Stimulated activated CD8-positive, alpha-beta memory T cell treated with anti-CD3 and anti-CD28 coated beads, Interleukin-4, amount 100 ng/mL, for 48 hours (primary cell): Measurements from ENCODE around the gene CEACAM6.
A peak's percentile ranks its signal among the peaks of the same experiment; 100 is the strongest.
"Not testable (repeated sequence)": the region's sequence is repeated elsewhere in the genome, so short reads cannot be mapped to it uniquely, and the experiment has no call there.

Experiments used
- DNase-seq: peaks from one replicate; pipeline ENCODE4 v3.0.0-alpha.2; 2020

CEACAM6 gene

GRCh38 chr19:41748012-41748411 lies 7.3 kb upstream of the CEACAM6 start:
- DNase-seq = no peak

DNA sequence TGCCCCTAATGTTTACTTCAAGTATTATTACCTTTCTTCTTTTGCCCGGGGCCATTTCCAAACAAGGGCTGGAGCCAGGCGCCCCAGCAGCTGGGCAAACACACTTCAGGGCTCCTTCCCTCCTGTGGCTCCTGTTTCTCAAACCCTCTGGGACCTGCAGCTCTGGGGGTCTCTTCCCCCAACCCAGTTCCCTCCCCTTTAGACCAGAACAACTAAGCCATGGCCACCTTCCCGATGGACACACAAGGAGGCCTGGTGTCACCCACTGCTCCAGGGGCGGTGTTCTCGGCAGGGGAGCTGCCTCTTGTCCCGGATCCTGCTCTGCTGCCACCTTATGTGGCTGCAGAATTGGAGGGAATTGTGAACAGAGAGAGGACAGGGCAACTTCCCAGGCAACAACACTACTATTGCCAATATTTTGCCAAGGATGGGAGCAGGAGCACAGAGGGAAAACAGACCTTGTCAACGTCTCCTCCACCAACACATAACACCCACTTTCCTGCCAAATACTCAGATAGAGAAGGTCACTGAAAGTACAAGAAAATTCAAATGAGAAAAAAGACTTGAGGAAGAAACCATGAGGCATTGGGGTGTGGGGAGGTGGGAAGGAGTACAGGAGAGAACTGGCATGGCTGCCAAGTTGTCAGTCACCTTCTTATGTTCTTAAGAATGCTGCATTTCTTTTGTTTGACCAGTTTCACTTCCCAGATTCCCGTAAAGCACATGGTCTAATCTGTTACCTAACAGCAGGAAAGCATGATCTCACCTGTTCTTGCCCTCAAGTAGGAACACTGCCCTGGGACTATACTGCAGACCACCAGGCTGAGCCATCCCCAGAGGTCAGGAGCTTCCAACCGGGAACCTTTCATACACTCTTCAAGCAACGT lies 4.8 kb upstream of the CEACAM6 start:
- DNase-seq = not testable (repeated sequence)

DNA sequence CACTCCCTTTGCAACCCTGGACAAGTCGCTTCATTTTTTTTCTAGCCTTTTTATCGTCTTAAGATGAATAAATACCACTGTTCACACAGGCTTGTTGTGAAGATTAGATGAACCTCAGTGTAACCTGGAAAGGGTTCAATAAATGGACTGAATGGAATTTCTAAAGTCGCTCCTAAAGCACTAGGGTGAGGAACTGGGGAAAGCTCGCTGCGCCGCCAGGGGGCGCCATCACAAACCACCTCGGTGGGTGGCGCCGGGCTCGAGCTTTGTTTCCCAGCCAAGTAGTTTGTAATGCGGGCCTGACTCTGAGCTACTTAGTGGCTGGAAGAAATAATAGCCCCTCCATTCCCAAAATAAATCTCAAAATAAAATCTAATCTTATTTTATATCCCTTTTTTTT lies 2.2 kb upstream of the CEACAM6 start:
- peak; percentile 90 for DNase-seq

DNA sequence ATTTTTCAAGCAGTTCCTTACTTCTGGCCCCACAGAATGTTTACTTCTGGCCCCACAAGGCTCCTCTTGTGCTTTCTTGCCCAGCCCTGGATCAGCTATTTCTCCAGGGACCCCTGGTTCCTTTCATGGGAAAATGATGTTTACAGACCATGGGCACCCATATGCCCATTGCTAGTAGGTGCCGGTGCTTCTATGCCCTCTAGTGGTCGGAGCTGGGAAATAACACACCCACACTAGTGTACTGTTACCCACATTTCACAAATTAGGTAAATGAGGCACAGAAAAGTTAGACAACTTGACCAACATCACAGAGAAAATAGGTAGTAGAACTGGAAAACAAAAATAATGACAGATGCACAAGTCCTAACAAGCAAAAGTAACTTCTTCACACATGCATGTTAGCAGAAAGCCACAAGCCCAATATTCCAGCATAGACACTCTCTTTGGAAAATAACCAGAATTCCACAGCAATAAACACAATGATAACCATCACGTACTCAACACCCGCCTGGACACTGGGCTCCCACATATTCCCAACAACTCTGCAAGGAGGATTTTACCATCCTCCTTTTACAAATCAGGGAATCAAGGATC lies 1.3 kb upstream of the CEACAM6 start:
- DNase-seq = peak; percentile 83

- DNase-seq = no peak
Observed at GRCh38 chr19:41758846-41759245, 3.5 kb downstream of the CEACAM6 start.

DNA sequence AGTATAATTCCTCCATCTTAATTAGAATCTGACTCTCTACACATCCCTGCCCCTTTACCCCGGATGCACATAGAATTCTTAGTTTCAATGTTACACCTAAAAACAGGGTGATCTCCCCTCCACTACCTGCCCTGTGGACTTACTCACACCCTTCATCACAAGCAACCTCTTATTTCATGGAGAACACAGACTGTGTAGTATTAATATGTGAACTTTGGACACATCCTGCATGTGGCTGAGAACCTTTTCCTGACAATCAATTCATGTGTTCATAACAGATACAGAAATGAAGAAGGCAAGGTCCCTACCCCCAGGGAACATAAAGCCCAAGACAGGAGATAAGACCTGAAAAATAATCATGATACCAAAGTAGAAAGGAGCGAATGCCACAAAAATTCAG lies 11.8 kb downstream of the CEACAM6 start:
- DNase-seq = no peak

- not testable (repeated sequence) for DNase-seq
Observed at GRCh38 chr19:41768105-41768504, 12.8 kb downstream of the CEACAM6 start.

DNA sequence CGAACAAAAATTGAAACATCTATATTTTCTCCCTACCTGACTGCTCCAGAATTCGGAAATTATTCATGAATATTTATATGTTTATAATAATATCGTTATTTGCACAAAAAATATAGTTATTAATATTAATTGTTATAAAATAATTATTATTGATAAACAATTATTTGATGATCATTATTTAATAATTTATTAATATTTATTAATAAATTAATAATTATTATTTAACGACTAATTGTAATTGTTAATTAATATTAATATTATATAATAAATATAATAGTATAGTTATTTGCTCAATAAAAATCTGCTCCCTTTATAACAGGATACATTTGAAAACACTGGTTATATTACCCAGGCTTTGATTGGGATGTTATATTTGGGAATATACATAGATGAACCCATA lies 14.3 kb downstream of the CEACAM6 start:
- no peak for DNase-seq

GRCh38 chr19:41771410-41771809 lies 16.1 kb downstream of the CEACAM6 start:
- no peak for DNase-seq

- peak; percentile 63 for DNase-seq
Observed at GRCh38 chr19:41774515-41774980, 19.2 kb downstream of the CEACAM6 start.

GRCh38 chr19:41776700-41777099 lies 21.4 kb downstream of the CEACAM6 start:
- no peak for DNase-seq

DNA sequence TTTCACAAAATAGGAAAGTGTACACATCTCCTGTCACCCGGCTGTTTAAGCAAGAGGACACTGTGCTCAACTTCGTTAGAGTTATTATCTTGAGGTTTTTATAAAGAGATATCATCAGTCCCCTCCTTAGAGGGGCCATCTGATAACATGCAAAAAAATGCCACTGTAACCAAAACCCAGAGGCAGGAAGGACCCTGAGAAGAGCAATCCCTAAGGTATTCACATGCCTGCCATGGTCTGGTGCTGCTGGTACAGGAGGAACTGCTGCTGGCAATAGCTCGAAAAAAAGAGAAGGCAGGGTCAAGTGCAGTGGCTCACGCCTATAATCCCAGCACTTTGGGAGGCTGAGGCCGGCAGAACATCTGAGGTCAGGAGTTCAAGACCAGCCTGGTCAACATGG lies 28.3 kb downstream of the CEACAM6 start:
- no peak for DNase-seq

GRCh38 chr19:41784312-41784711 lies 29.0 kb downstream of the CEACAM6 start:
- no peak for DNase-seq

- no peak for DNase-seq
Observed at GRCh38 chr19:41784743-41785142, 29.4 kb downstream of the CEACAM6 start.

DNA sequence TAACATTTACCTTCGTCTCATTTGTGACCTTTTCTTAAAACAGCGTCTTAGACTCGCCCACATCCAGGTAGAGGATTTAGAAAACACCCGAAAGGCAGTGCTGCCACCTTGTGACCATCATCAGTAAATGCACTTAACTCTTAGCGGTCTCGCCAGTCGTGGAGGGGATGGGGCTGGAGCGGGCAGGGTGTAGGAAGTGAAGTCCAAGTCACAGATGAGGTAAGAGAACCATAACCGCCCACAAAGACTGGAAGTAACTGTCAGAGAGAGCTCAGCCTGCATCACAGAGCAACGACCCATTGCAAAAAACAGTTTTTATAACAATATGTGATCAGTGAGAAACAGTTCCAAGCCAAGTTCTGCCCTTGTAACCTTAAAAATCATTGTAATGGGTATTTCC lies 30.3 kb downstream of the CEACAM6 start:
- peak; percentile 76 for DNase-seq

DNA sequence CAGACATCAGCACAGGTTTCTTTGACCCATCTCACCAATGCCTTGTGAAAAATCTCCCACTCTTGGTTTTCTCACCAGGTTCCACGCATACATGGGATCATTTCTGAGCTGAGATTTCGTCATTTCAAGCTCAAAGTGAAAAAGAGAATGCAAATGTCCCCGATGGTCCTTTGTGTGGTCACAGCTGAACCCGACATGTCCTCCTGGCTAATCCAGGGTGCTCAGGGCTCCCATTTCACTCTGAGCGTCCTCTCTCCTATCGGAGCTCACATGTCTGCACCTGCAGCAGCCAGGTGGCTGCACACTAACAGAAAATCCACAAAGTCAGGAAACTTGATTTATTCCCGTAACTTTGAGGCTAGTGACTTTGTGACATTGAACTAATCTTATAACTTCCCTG lies 31.7 kb downstream of the CEACAM6 start:
- no peak for DNase-seq

- not testable (repeated sequence) for DNase-seq
Observed at GRCh38 chr19:41788518-41788917, 33.2 kb downstream of the CEACAM6 start.

- not testable (repeated sequence) for DNase-seq
Observed at GRCh38 chr19:41789053-41789452, 33.7 kb downstream of the CEACAM6 start.

DNA sequence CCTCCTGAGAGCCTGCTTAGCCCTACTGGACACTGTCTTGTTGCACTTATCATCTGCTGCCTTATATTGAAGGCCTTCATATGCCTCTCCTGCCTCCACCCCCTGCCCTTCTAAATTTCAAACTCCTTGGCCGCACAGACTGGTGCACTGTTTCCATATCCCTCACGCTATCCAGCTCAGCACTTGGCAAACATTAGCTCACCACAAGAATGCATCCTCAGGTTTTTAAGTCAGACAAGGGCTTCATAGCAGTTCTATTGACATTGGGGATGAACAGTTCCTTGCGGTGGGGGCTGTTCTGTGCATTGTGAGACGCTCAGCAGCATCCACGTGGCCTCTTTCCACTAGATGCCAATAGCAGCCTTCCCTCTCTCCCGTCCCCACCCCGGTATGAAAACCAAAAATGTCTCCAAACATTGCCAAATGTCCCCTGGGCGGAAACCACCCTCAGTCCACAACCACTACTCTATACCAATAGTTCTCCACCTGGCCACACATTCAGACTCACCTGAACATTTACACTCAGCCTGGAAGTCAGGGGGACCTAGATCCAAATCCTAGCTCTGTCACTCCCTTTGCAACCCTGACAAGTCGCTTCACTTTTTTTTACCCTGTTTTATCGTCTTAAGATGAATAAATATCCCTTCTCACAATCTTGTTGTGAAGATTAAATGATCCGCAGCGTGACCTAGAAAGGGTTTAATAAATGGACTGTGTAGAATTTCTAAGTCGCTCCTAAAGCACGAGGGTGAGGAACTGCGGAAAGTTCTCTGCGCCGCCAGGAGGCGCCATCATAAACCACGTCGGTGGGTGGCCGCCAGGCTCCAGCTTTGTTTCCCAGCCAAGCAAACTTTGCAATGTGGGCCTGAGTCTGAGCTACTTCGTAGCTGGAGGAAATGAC lies 37.4 kb downstream of the CEACAM6 start:
- peak; percentile 75 for DNase-seq

GRCh38 chr19:41793414-41793727 lies 38.0 kb downstream of the CEACAM6 start:
- DNase-seq = no peak

DNA sequence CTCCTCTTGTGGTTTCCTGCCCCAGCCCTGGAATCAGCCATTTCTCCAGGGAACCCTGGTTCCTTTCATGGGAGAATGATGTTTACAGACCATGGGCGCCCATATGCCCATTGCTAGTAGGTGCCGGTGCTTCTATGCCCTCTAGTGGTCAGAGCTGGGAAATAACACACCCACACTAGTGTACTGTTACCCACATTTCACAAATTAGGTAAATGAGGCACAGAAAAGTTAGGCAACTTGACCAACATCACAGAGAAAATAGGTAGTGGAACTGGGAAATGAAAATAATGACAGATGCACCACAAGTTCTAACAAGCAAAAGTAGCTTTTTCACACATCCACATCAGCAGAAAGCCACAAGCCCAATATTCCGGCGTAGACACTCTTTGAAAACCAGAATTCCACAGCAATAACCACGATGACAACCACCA lies 39.7 kb downstream of the CEACAM6 start:
- DNase-seq = peak; percentile 74

DNA sequence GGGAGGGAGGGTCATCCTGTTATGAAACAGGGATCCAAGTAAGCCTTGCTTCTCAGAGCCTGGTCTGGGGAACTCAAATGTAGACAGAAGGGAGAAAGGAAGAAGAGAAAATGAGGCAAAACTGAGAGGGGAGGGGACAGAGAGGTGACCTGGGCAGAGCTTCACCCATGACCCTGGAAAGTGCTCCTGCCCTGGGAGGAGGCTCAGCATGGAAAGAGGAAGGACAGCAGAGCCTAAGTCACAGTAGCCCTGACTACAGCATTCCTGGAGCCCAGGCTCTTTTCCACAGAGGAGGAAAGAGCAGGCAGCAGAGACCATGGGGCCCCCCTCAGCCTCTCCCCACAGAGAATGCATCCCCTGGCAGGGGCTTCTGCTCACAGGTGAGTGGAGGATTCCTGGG lies 41.0 kb downstream of the CEACAM6 start, which contains the start of gene CEACAM3:
Gene CEACAM3 (plus strand): TSS at position 226 of the 400 bp plus-strand sequence. CDS start 91 bp downstream, at position 317.
- DNase-seq = no peak

- DNase-seq = no peak
Observed at GRCh38 chr19:41796901-41797300, 41.6 kb downstream of the CEACAM6 start.
